GM18873 (cell line): ENCODE data around the gene LAMA1.

Experiments
- ATAC-seq: cut with Tn5 transposase; IDR thresholded peaks from one replicate; pipeline ENCODE4 v1.9.1; 2021; ENCODE audit warnings: mild to moderate bottlenecking, moderate library complexity, moderate number of reproducible peaks; ENCODE audit not compliant: unreplicated experiment, low FRiP score

The LAMA1 gene

GRCh38 chr18:6921571-6921970, 196.0 kb downstream of the LAMA1 start:
- ATAC-seq: no peak

GRCh38 chr18:6920099-6920955, 197.3 kb downstream of the LAMA1 start:
- ATAC-seq: no peak

- ATAC-seq: no peak
Measured at GRCh38 chr18:6917072-6917471, 200.5 kb downstream of the LAMA1 start.

DNA sequence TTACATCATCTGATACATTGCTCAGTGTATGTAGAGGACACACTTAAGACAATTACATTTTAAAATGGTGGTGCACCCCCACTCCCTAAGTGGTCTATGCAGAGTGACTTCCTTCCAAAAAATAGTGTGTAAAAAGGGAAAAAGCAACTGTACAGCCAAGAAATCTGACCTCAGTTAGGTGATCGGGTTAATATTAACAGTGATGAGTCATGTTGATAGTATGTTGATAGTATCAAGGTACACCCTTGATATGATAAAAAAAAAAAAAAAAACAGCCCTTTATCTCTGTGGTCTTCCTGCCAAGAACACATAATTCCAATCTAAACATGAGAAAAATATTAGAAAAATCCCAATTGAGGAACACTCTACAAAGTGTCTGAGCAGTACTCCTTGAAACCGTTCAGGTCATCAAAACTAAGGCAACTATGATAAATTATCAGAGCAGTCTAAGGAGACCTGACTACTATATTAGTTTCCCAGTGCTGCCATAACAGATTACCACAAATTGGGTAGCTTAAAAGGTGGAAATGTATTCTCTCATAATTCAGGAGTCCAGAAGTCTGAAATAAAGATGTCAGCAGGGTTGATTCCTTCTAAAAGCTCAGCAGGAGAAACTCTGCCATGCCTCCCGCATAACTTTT, 216.2 kb downstream of the LAMA1 start:
- no peak for ATAC-seq

GRCh38 chr18:6891788-6892187, 225.8 kb downstream of the LAMA1 start:
- ATAC-seq: no peak
